ENCODE data around the gene IDS. TPM values are rescaled to one million over a fixed set of nuclear protein-coding genes. Genes with fewer than 3 reads are reported as not detected.

The IDS gene
- total and polyA plus RNA-seq, 8 donors: 15.7 to 50.2 (median 25.5) TPM

- intact Hi-C loops (cut with DNase I): no loop called here
- WGBS, 2 donors: 86 to 91% methylated on average over 2 of the region's 2 CpGs
- FAIRE-seq (no peak), DNase-seq (no peak), ATAC-seq (peak in 1 of 4 donors; percentile 34)
- no peaks in the 10 kb centered on the region for H3K36me3 ChIP-seq
- H3K4me1 ChIP-seq: no peaks in the 10 kb centered on the region
- H3K4me3 ChIP-seq: no peak overlapping the region
- TF ChIP-seq, protein P1, sequence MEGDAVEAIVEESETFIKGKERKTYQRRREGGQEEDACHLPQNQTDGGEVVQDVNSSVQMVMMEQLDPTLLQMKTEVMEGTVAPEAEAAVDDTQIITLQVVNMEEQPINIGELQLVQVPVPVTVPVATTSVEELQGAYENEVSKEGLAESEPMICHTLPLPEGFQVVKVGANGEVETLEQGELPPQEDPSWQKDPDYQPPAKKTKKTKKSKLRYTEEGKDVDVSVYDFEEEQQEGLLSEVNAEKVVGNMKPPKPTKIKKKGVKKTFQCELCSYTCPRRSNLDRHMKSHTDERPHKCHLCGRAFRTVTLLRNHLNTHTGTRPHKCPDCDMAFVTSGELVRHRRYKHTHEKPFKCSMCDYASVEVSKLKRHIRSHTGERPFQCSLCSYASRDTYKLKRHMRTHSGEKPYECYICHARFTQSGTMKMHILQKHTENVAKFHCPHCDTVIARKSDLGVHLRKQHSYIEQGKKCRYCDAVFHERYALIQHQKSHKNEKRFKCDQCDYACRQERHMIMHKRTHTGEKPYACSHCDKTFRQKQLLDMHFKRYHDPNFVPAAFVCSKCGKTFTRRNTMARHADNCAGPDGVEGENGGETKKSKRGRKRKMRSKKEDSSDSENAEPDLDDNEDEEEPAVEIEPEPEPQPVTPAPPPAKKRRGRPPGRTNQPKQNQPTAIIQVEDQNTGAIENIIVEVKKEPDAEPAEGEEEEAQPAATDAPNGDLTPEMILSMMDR (IDR thresholded peaks at IDR 0.05): no peak
- H3K9me3 ChIP-seq: no peaks in the 10 kb centered on the region
- H3K27me3 ChIP-seq: no peaks in the 10 kb centered on the region
- H3K27ac ChIP-seq: no peak overlapping the region
Observed at GRCh38 chrX:149453030-149453429, 52.1 kb downstream of the IDS start.

DNA sequence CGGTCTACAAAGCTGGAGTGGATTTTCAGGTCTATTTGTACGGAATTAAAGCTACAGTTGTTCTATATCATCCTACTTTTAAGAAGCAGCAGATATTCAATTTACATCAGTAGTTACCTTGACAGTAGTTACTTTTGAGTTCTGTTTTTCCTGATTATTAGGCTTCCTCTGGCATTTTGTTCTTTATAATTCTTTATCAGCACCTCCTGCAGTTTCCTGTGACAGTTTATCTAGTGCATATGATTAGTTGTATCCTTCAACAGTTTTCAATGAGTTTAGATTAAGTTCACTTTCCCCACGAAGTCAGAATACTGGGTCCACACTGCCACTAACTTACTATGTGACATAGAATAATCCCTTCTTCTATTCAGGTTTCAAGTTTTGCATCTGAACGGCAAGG is 71.7 kb downstream of the IDS start:
- intact Hi-C loops (cut with DNase I): no loop called here
- no peak for ATAC-seq

DNA sequence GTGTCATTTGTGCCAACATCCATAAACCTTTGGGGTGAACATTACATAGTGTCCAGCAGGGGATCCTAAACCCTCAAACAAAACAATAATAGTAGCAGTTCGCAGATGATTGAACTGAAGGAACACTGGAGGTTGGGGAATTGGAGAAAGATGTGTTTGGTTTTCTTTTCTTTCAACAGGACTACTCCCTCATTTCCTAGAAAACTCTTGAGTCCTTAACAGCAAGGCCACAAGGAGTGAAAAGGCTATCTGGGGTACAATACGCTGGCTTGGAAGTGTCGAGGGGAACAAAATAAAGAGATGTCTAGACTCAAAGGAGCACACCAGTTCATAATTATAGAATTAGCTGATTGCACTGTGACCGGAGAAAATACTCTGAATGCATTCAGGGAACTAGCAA is 72.1 kb downstream of the IDS start:
- intact Hi-C loops (cut with DNase I): no loop called here

More for the DNA sequence above, 71.7 kb downstream of the IDS start:
- DNase-seq (no peak), FAIRE-seq (no peak)
- TF ChIP-seq, protein P1 (IDR thresholded peaks at IDR 0.05): no peak
- Histone ChIP-seq H3K27me3 (peaks cover 0 to 7% (median 0%) of the 10 kb centered on the region in 4 donors), H3K36me3 (no peaks in the 10 kb centered on the region), H3K4me3 (no peak overlapping the region), H3K9me3 (no peaks in the 10 kb centered on the region), H3K4me1 (no peaks in the 10 kb centered on the region), H3K27ac (no peak overlapping the region)
- 44 to 59% methylated on average over 4 of the region's 4 CpGs for WGBS, 2 donors

More for the DNA sequence above, 72.1 kb downstream of the IDS start:
- ATAC-seq (no peak), DNase-seq (no peak), FAIRE-seq (no peak)
- no peaks in the 10 kb centered on the region for H3K4me1 ChIP-seq
- TF ChIP-seq, protein P1 (IDR thresholded peaks at IDR 0.05): no peak
- WGBS, 2 donors: 63 to 74% methylated on average over 4 of the region's 4 CpGs
- H3K36me3 ChIP-seq: no peaks in the 10 kb centered on the region
- H3K27me3 ChIP-seq: peaks cover 0 to 7% (median 0%) of the 10 kb centered on the region in 4 donors
- H3K27ac ChIP-seq: no peak overlapping the region
- H3K4me3 ChIP-seq: no peak overlapping the region
- H3K9me3 ChIP-seq: no peaks in the 10 kb centered on the region

Other genes starting within 250 kb of the IDS start
- gene EOLA1, start 35.7 kb upstream of the IDS start, total RNA-seq: 10 to 100 TPM; 11.0 to 13.9 (median 11.6) TPM
- 10 to 100 TPM; 11.6 to 19.1 TPM for gene EOLA1, start 35.7 kb upstream of the IDS start, polyA plus RNA-seq
- gene HSFX3, start 44.6 kb upstream of the IDS start, total RNA-seq: not detected
- not detected for gene HSFX3, start 44.6 kb upstream of the IDS start, polyA plus RNA-seq
- not detected for gene MAGEA9B, start 82.2 kb upstream of the IDS start, total RNA-seq
- not detected for gene MAGEA9B, start 82.2 kb upstream of the IDS start, polyA plus RNA-seq
- under 1 TPM in 3 of 6 donors, not detected in 3; 0.16 to 0.31 (median 0.17) TPM for gene HSFX2, start 90.0 kb upstream of the IDS start, total RNA-seq
- 1 to 10 TPM in 1 of 2 donors, under 1 TPM in 1; 0.77 to 1.3 TPM for gene HSFX2, start 90.0 kb upstream of the IDS start, polyA plus RNA-seq
- gene TMEM185A, start 126.5 kb upstream of the IDS start, total RNA-seq: 10 to 100 TPM in 2 of 6 donors, 1 to 10 TPM in 4; 5.1 to 13.7 (median 9.0) TPM
- gene TMEM185A, start 126.5 kb upstream of the IDS start, polyA plus RNA-seq: 1 to 10 TPM; 6.2 to 9.8 TPM
- not detected for gene MAGEA11, start 206.8 kb upstream of the IDS start, total RNA-seq
- not detected for gene MAGEA11, start 206.8 kb upstream of the IDS start, polyA plus RNA-seq